NAMALWA (cell line): Measurements from ENCODE around the gene LSM3.

Experiments
- DNase-seq: peaks from one replicate; pipeline ENCODE4 v3.0.0-alpha.2; 2015; ENCODE audit warnings: low spot score

LSM3 gene

GRCh38 chr3:14178247-14179113 is at the start of gene LSM3, which contains the start of gene XPC:
Gene LSM3, plus strand, starts transcription at chr3:14178817. Its CDS starts 44 bp downstream, at chr3:14178861.
Gene XPC, minus strand, starts transcription at chr3:14178601. Its CDS starts 33 bp downstream, at chr3:14178568.
- DNase-seq, result peak; percentile 99

GRCh38 chr3:14129296-14129695 is 49.3 kb upstream of the LSM3 start:
- no peak for DNase-seq

- DNase-seq, result no peak
These were observed 48.4 kb upstream of the LSM3 start for GRCh38 chr3:14130230-14130629.

- no peak for DNase-seq
These were observed 47.9 kb upstream of the LSM3 start for GRCh38 chr3:14130707-14131106.

GRCh38 chr3:14131134-14131533 is 47.5 kb upstream of the LSM3 start:
- DNase-seq, result no peak

GRCh38 chr3:14132120-14132519 is 46.5 kb upstream of the LSM3 start:
- no peak for DNase-seq

GRCh38 chr3:14132689-14133088 is 45.9 kb upstream of the LSM3 start:
- no peak for DNase-seq

- no peak for DNase-seq
These were observed 45.3 kb upstream of the LSM3 start for GRCh38 chr3:14133188-14133800.

- DNase-seq, result no peak
These were observed 44.7 kb upstream of the LSM3 start for GRCh38 chr3:14133876-14134275.

- DNase-seq, result no peak
These were observed 44.3 kb upstream of the LSM3 start for GRCh38 chr3:14134291-14134690.

- DNase-seq, result no peak
These were observed 43.0 kb upstream of the LSM3 start for GRCh38 chr3:14135581-14135980.

GRCh38 chr3:14137004-14137403 is 41.6 kb upstream of the LSM3 start:
- DNase-seq, result no peak

- no peak for DNase-seq
These were observed 41.2 kb upstream of the LSM3 start for GRCh38 chr3:14137445-14137844.

- no peak for DNase-seq
These were observed 40.3 kb upstream of the LSM3 start for GRCh38 chr3:14138109-14138877.

- no peak for DNase-seq
These were observed 39.5 kb upstream of the LSM3 start for GRCh38 chr3:14138878-14139655.

- DNase-seq, result no peak
These were observed 38.8 kb upstream of the LSM3 start for GRCh38 chr3:14139771-14140170.

- DNase-seq, result no peak
These were observed 37.9 kb upstream of the LSM3 start for GRCh38 chr3:14140668-14141067.

- DNase-seq, result no peak
These were observed 37.5 kb upstream of the LSM3 start for GRCh38 chr3:14141144-14141543.

- DNase-seq, result no peak
These were observed 36.8 kb upstream of the LSM3 start for GRCh38 chr3:14141602-14142341.

GRCh38 chr3:14142567-14143270 is 35.9 kb upstream of the LSM3 start:
- DNase-seq, result no peak
